Tibial nerve (tissue), 4 donors: ENCODE measurements around the gene HPS5.

ENCODE experiments used
- EP300 ChIP-seq, 2 donors: sonication (generic); formaldehyde crosslinking; IDR thresholded peaks; one replicate each; pipeline ENCODE4 v1.6.1; 2017; ENCODE audit warnings: antibody characterized with exemption in 2 of 2, mild to moderate bottlenecking in 1 of 2
- POLR2A ChIP-seq, 2 donors: fragments of 450-650 bp; IDR thresholded peaks; one replicate each; pipeline ENCODE4 v1.6.1; 2017; ENCODE audit warnings: antibody characterized with exemption in 2 of 2, mild to moderate bottlenecking in 2 of 2, moderate library complexity in 2 of 2
- TF ChIP-seq, protein P1 (sequence below), 5 experiments: fragments of 200-600 bp in 3 of 5; fragments of 450-650 bp in 2 of 5; sonication (generic) in 3 of 5; IDR thresholded peaks; one replicate each; pipeline ENCODE4 v1.5.1; 2016 to 2019; ENCODE audit warnings: antibody characterized with exemption in 5 of 5, mild to moderate bottlenecking in 3 of 5, moderate library complexity in 2 of 5

DNA sequence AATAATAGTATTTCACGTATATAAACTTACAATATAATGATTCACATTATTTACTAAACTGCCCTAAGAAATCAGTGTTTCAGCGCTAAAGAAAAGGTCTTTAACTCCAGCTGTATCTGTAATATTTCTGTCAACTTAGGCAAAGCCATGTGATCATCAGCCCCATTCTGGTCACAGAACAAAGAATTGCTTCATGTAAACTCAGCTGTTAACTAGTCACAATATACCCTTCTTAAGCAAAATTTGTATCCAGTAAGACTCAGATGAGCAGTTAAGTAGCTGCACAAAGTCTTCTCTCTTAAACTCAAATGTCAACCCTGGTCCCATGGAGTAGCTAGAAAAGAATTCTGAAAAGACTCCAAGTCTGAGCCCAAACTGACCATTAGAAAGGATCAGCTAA is 26.6 kb downstream of the HPS5 start:
- TF ChIP-seq, protein P1, sequence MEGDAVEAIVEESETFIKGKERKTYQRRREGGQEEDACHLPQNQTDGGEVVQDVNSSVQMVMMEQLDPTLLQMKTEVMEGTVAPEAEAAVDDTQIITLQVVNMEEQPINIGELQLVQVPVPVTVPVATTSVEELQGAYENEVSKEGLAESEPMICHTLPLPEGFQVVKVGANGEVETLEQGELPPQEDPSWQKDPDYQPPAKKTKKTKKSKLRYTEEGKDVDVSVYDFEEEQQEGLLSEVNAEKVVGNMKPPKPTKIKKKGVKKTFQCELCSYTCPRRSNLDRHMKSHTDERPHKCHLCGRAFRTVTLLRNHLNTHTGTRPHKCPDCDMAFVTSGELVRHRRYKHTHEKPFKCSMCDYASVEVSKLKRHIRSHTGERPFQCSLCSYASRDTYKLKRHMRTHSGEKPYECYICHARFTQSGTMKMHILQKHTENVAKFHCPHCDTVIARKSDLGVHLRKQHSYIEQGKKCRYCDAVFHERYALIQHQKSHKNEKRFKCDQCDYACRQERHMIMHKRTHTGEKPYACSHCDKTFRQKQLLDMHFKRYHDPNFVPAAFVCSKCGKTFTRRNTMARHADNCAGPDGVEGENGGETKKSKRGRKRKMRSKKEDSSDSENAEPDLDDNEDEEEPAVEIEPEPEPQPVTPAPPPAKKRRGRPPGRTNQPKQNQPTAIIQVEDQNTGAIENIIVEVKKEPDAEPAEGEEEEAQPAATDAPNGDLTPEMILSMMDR (IDR thresholded peaks at IDR 0.05): no peak
- no peak for TF ChIP-seq POLR2A (IDR thresholded peaks at IDR 0.05)
- no peak for TF ChIP-seq EP300 (IDR thresholded peaks at IDR 0.05)
